Gastrocnemius medialis (tissue), 4 donors: ENCODE results near the gene PCSK6. TPM values are rescaled to one million over a fixed set of nuclear protein-coding genes. Genes with fewer than 3 reads are reported as not detected.

Experiments
- ATAC-seq, 2 donors: fragments of 150-250 bp; one replicate each; pipeline ENCODE4 v1.9.1; 2016
- DNase-seq, 2 donors: peaks; one replicate each; pipeline ENCODE4 v3.0.0-alpha.2; 2019
- H3K27ac ChIP-seq, 4 donors: fragments of 200-600 bp; sonication (generic); 1 replicate in 1 of 4; 2 replicates in 3 of 4; pipeline ENCODE4 v1.5.1; 2016 to 2018; ENCODE audit warnings: mild to moderate bottlenecking in 2 of 4, moderate library complexity in 1 of 4
- H3K27me3 ChIP-seq, 3 donors: fragments of 200-600 bp; sonication (generic) in 2 of 3; 1 replicate in 1 of 3; 2 replicates in 2 of 3; pipeline versions ENCODE4 v1.5.1 to v1.6.0; 2016 to 2019; ENCODE audit warnings: mild to moderate bottlenecking in 1 of 3, moderate library complexity in 1 of 3
- H3K36me3 ChIP-seq, 2 donors: fragments of 200-600 bp; sonication (generic) in 1 of 2; one replicate each; pipeline ENCODE4 v1.5.1; 2017 to 2018
- H3K4me1 ChIP-seq, 2 donors: fragments of 200-600 bp; sonication (generic) in 1 of 2; one replicate each; pipeline ENCODE4 v1.5.1; 2016 to 2017; ENCODE audit warnings: mild to moderate bottlenecking in 2 of 2
- H3K4me3 ChIP-seq, 4 donors: fragments of 200-600 bp; sonication (generic) in 3 of 4; 1 replicate in 1 of 4; 2 replicates in 3 of 4; pipeline ENCODE4 v1.5.1; 2016 to 2019; ENCODE audit warnings: mild to moderate bottlenecking in 2 of 4
- H3K9me3 ChIP-seq, 3 donors: fragments of 200-600 bp; sonication (generic) in 2 of 3; 1 replicate in 1 of 3; 2 replicates in 2 of 3; pipeline ENCODE4 v1.5.1; 2016 to 2019
- POLR2A ChIP-seq, 2 donors: fragments of 450-650 bp; IDR thresholded peaks; one replicate each; pipeline ENCODE4 v1.6.1; 2017; ENCODE audit warnings: antibody characterized with exemption in 2 of 2, mild to moderate bottlenecking in 2 of 2, moderate library complexity in 2 of 2
- in situ Hi-C, 4 donors: fragments of 200-750 bp; cut with MboI; loops; one replicate each; pipeline versions ENCODE4 v1.15.0 to v1.8.0; 2017; ENCODE audit warnings: low sequenced_read_pairs in 4 of 4
- intact Hi-C: fragments of 100-400 bp; cut with DNase I; formaldehyde crosslinking; loops from one replicate; pipeline ENCODE4 v1.15.1; 2023; ENCODE audit warnings: low total_unique reads
- total RNA-seq, 4 donors: library from RNA; depleted of rRNA; stranded (reverse); fragments of >200 nt; gene quantifications; one replicate each; pipeline versions ENCODE4 v1.1.0 to v1.2.3, GENCODE V29; 2016
- TF ChIP-seq, protein P1 (sequence below), 5 experiments: fragments of 450-650 bp in 3 of 5; fragments of 200-600 bp in 2 of 5; sonication (generic) in 2 of 5; IDR thresholded peaks in 4 of 5; conservative IDR thresholded peaks in 1 of 5; 1 replicate in 4 of 5; 2 replicates in 1 of 5; pipeline ENCODE4 v1.5.1; 2016 to 2019; ENCODE audit warnings: antibody characterized with exemption in 5 of 5, mild to moderate bottlenecking in 3 of 5, moderate library complexity in 3 of 5

Gene PCSK6
- total RNA-seq, 4 donors from 2014 or later = 12.8 to 46.0 (median 23.6) TPM

GRCh38 chr15:101394654-101395053 is 94.9 kb downstream of the PCSK6 start:
- in situ Hi-C loops = no loop called here

DNA sequence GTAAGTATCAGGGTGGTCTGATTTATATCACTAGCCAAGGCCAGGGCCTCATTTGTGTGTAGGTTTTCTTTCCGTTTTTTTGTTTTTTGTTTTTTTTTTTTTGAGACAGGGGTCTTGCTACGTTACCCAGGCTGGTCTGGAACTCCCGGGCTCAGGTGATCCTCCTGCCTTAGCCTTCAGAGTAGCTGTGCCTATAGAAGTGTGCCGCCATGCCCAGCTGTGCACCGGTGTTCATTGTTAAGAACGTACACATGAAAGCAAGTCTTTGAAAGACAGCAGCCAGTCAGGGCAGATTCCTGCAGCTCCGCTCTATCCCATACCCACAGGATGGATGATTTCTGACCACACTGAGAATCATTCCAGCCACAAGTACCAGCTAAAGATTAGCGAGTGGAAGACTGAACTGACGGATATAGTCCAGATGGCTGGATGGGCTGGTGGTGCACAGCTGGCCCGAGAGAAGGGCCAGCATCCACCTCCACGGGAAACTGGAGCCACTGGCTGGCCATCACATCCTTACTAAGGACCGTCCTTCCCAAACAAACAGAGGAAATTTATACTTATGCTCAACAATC is 95.4 kb downstream of the PCSK6 start:
- ATAC-seq = no peak
- in situ Hi-C loops = no loop called here
- DNase-seq = no peak
- H3K27ac ChIP-seq = no peak overlapping the region
- H3K27me3 ChIP-seq = no peaks in the 10 kb centered on the region
- peaks cover 0 to 62% of the 10 kb centered on the region in 2 donors for H3K36me3 ChIP-seq
- intact Hi-C loops = no loop called here
- H3K9me3 ChIP-seq = no peaks in the 10 kb centered on the region
- TF ChIP-seq, protein P1, sequence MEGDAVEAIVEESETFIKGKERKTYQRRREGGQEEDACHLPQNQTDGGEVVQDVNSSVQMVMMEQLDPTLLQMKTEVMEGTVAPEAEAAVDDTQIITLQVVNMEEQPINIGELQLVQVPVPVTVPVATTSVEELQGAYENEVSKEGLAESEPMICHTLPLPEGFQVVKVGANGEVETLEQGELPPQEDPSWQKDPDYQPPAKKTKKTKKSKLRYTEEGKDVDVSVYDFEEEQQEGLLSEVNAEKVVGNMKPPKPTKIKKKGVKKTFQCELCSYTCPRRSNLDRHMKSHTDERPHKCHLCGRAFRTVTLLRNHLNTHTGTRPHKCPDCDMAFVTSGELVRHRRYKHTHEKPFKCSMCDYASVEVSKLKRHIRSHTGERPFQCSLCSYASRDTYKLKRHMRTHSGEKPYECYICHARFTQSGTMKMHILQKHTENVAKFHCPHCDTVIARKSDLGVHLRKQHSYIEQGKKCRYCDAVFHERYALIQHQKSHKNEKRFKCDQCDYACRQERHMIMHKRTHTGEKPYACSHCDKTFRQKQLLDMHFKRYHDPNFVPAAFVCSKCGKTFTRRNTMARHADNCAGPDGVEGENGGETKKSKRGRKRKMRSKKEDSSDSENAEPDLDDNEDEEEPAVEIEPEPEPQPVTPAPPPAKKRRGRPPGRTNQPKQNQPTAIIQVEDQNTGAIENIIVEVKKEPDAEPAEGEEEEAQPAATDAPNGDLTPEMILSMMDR (IDR thresholded peaks at IDR 0.05 in 4 of 5, conservative IDR thresholded peaks at IDR 0.05 in 1 of 5) = no peak
- TF ChIP-seq POLR2A (IDR thresholded peaks at IDR 0.05) = no peak
- no peak overlapping the region for H3K4me3 ChIP-seq
- no peaks in the 10 kb centered on the region for H3K4me1 ChIP-seq

More at GRCh38 chr15:101394654-101395053, 94.9 kb downstream of the PCSK6 start:
- no peaks in the 10 kb centered on the region for H3K4me1 ChIP-seq
- intact Hi-C loops = no loop called here
- no peak for ATAC-seq
- peaks cover 0 to 57% of the 10 kb centered on the region in 2 donors for H3K36me3 ChIP-seq
- no peak for DNase-seq
- TF ChIP-seq, protein P1 (IDR thresholded peaks at IDR 0.05 in 4 of 5, conservative IDR thresholded peaks at IDR 0.05 in 1 of 5) = no peak
- TF ChIP-seq POLR2A (IDR thresholded peaks at IDR 0.05) = no peak
- no peaks in the 10 kb centered on the region for H3K27me3 ChIP-seq
- no peak overlapping the region for H3K4me3 ChIP-seq
- no peak overlapping the region for H3K27ac ChIP-seq
- no peaks in the 10 kb centered on the region for H3K9me3 ChIP-seq

GRCh38 chr15:101393172-101393571 is 96.3 kb downstream of the PCSK6 start:
- no peak for DNase-seq
- Histone ChIP-seq H3K27me3 (no peaks in the 10 kb centered on the region), H3K4me3 (no peak overlapping the region), H3K9me3 (no peaks in the 10 kb centered on the region), H3K27ac (no peak overlapping the region), H3K4me1 (no peaks in the 10 kb centered on the region), H3K36me3 (peaks cover 0 to 67% of the 10 kb centered on the region in 2 donors)
- in situ Hi-C loops = no loop called here
- intact Hi-C loops = no loop called here
- TF ChIP-seq, protein P1 (IDR thresholded peaks at IDR 0.05 in 4 of 5, conservative IDR thresholded peaks at IDR 0.05 in 1 of 5) = no peak
- TF ChIP-seq POLR2A (IDR thresholded peaks at IDR 0.05) = no peak
- ATAC-seq = no peak

- Histone ChIP-seq H3K9me3 (no peaks in the 10 kb centered on the region), H3K27me3 (no peaks in the 10 kb centered on the region), H3K27ac (no peak overlapping the region), H3K4me3 (no peak overlapping the region), H3K4me1 (no peaks in the 10 kb centered on the region), H3K36me3 (peaks cover 0 to 62% of the 10 kb centered on the region in 2 donors)
- no peak for TF ChIP-seq POLR2A (IDR thresholded peaks at IDR 0.05)
- TF ChIP-seq, protein P1 (IDR thresholded peaks at IDR 0.05 in 4 of 5, conservative IDR thresholded peaks at IDR 0.05 in 1 of 5) = no peak
- no peak for ATAC-seq
- no peak for DNase-seq
- in situ Hi-C loops (no loop called here), intact Hi-C loops (no loop called here)
These were observed 97.4 kb downstream of the PCSK6 start for GRCh38 chr15:101391981-101392640.
